ENCODE data around the gene MYO9A.
"Not testable (repeated sequence)": the region's sequence is repeated elsewhere in the genome, so short reads cannot be mapped to it uniquely, and the experiment has no call there.

MYO9A gene

DNA sequence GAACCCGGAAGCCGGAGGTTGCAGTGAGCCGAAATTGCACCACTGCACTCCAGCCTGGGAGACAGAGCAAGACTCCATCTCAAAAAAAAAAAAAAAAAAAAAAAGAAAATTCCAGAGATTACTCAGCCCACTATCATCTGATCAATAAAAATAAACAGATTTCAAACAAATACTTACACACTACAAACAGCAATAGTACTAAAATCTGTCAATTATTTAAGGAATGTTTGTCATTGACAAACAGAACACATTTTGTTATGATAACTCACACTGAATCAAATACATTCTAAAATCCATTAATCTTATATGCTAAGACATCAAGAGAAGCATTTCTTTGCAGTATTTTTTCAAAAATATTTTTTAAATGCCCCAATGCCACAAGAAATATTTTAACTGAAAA lies 7.6 kb downstream of the MYO9A start:
- Histone ChIP-seq H3K4me1 (ENCODE audit: insufficient read depth, low read length) (peaks cover 3% of the 10 kb centered on the region; the same call in 1 of the 2 replicates), H3K4me3 (ENCODE audit: low read depth in 1 of 2, low read length in 2 of 2) (no peak overlapping the region), H3K9me3 (ENCODE audit: insufficient read depth, low read length, severe bottlenecking) (no peaks in the 10 kb centered on the region), H3K79me2 (ENCODE audit: insufficient read depth, low read length) (peaks cover 25% of the 10 kb centered on the region), H3K4me2 (ENCODE audit: insufficient read depth, low read length) (no peak overlapping the region), H2AFZ (ENCODE audit: low read depth, low read length) (no peak overlapping the region), H3K9ac (ENCODE audit: low read depth, low read length) (no peak overlapping the region), H4K20me1 (ENCODE audit: insufficient read depth, low read length) (peaks cover 2% of the 10 kb centered on the region; the same call in 1 of the 2 replicates), H3K27ac (ENCODE audit: low read length) (no peak overlapping the region), H3K36me3 (ENCODE audit: insufficient read depth, low read length) (no peaks in the 10 kb centered on the region), H3K27me3 (ENCODE audit: insufficient read depth, low read length, poor library complexity) (no peaks in the 10 kb centered on the region)
- DNase-seq = no peak
- no peak for ATAC-seq (ENCODE audit: insufficient read depth, low read depth)
- no peak for TF ChIP-seq EZH2 (IDR thresholded peaks at IDR 0.05; ENCODE audit: borderline replicate concordance, low read depth, low read length, severe bottlenecking)

DNA sequence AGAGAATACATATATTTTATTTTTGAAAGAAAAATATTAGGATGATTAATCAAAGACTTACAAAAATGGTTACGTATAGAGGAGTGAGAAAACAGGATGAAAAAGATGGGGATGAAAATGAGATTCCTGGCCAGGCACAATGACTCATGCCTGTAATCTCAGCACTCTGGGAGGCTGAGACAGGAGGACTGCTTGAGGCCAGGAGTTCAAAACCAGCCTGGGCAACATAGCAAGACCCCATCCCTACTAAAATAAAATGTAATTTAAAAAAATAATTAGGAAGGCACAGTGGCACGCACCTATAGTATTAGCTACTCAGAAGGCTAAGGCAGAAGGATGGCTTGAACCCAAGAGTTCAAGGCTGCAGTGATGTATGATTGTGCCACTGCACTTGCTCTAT lies 11.9 kb downstream of the MYO9A start:
- H3K9me3 ChIP-seq (ENCODE audit: insufficient read depth, low read length, severe bottlenecking) = no peaks in the 10 kb centered on the region
- ATAC-seq (ENCODE audit: insufficient read depth, low read depth) (no peak), DNase-seq (no peak)
- no peaks in the 10 kb centered on the region for H3K36me3 ChIP-seq (ENCODE audit: insufficient read depth, low read length)
- H3K27ac ChIP-seq (ENCODE audit: low read length) = no peak overlapping the region
- H3K27me3 ChIP-seq (ENCODE audit: insufficient read depth, low read length, poor library complexity) = no peaks in the 10 kb centered on the region
- TF ChIP-seq EZH2 (IDR thresholded peaks at IDR 0.05; ENCODE audit: borderline replicate concordance, low read depth, low read length, severe bottlenecking) (no peak), CTCF (IDR thresholded peaks at IDR 0.05; ENCODE audit: borderline replicate concordance, extremely low read depth, low read length, poor library complexity, severe bottlenecking) (no peak)
- peaks cover 6% of the 10 kb centered on the region; the same call in 1 of the 2 replicates for H3K79me2 ChIP-seq (ENCODE audit: insufficient read depth, low read length)
- no peak overlapping the region for H3K4me3 ChIP-seq (ENCODE audit: low read depth in 1 of 2, low read length in 2 of 2)
- no peak overlapping the region for H3K4me2 ChIP-seq (ENCODE audit: insufficient read depth, low read length)
- H3K4me1 ChIP-seq (ENCODE audit: insufficient read depth, low read length) = no peaks in the 10 kb centered on the region
- H2AFZ ChIP-seq (ENCODE audit: low read depth, low read length) = no peak overlapping the region
- H4K20me1 ChIP-seq (ENCODE audit: insufficient read depth, low read length) = peaks cover 3% of the 10 kb centered on the region; the same call in 1 of the 2 replicates
- H3K9ac ChIP-seq (ENCODE audit: low read depth, low read length) = no peak overlapping the region

- Histone ChIP-seq H3K9ac (ENCODE audit: low read depth, low read length) (no peak overlapping the region), H3K9me3 (ENCODE audit: insufficient read depth, low read length, severe bottlenecking) (no peaks in the 10 kb centered on the region), H3K4me3 (ENCODE audit: low read depth in 1 of 2, low read length in 2 of 2) (no peak overlapping the region), H3K4me1 (ENCODE audit: insufficient read depth, low read length) (no peaks in the 10 kb centered on the region), H3K79me2 (ENCODE audit: insufficient read depth, low read length) (peaks cover 6% of the 10 kb centered on the region; the same call in 1 of the 2 replicates), H3K27me3 (ENCODE audit: insufficient read depth, low read length, poor library complexity) (no peaks in the 10 kb centered on the region), H3K27ac (ENCODE audit: low read length) (no peak overlapping the region), H2AFZ (ENCODE audit: low read depth, low read length) (no peak overlapping the region), H4K20me1 (ENCODE audit: insufficient read depth, low read length) (peaks cover 3% of the 10 kb centered on the region; the same call in 1 of the 2 replicates), H3K36me3 (ENCODE audit: insufficient read depth, low read length) (no peaks in the 10 kb centered on the region), H3K4me2 (ENCODE audit: insufficient read depth, low read length) (no peak overlapping the region)
- no peak for DNase-seq
- no peak for TF ChIP-seq EZH2 (IDR thresholded peaks at IDR 0.05; ENCODE audit: borderline replicate concordance, low read depth, low read length, severe bottlenecking)
- TF ChIP-seq CTCF (IDR thresholded peaks at IDR 0.05; ENCODE audit: borderline replicate concordance, extremely low read depth, low read length, poor library complexity, severe bottlenecking) = no peak
- ATAC-seq (ENCODE audit: insufficient read depth, low read depth) = no peak
Observed at GRCh38 chr15:72105111-72105510, 12.8 kb downstream of the MYO9A start.

DNA sequence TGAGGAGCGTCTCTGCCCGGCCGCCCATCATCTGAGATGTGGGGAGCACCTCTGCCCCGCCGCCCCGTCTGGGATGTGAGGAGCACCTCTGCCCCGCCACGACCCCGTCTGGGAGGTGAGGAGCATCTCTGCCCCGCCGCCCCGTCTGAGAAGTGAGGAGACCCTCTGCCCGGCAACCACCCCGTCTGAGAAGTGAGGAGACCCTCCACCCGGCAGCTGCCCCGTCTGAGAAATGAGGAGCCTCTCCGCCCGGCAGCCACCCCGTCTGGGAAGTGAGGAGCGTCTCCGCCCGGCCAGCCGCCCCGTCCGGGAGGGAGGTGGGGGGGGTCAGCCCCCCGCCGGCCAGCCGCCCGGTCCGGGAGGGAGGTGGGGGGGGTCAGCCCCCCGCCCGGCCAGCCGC lies 17.4 kb downstream of the MYO9A start:
- H3K27ac ChIP-seq (ENCODE audit: low read length); H3K4me1 ChIP-seq (ENCODE audit: insufficient read depth, low read length); H3K79me2 ChIP-seq (ENCODE audit: insufficient read depth, low read length); H3K27me3 ChIP-seq (ENCODE audit: insufficient read depth, low read length, poor library complexity); H3K4me2 ChIP-seq (ENCODE audit: insufficient read depth, low read length); H4K20me1 ChIP-seq (ENCODE audit: insufficient read depth, low read length); H3K9me3 ChIP-seq (ENCODE audit: insufficient read depth, low read length, severe bottlenecking); ATAC-seq (ENCODE audit: insufficient read depth, low read depth); H3K9ac ChIP-seq (ENCODE audit: low read depth, low read length); H3K4me3 ChIP-seq (ENCODE audit: low read depth in 1 of 2, low read length in 2 of 2); H2AFZ ChIP-seq (ENCODE audit: low read depth, low read length); DNase-seq; H3K36me3 ChIP-seq (ENCODE audit: insufficient read depth, low read length): not testable (repeated sequence)
